ENCODE data around the gene CNOT6.

The CNOT6 gene

GRCh38 chr5:180598797-180599589 lies 104.8 kb downstream of the CNOT6 start:
- in situ Hi-C loops (cut with MboI; ENCODE audit: low sequenced_read_pairs), result no loop called here

- in situ Hi-C loops (cut with MboI; ENCODE audit: low sequenced_read_pairs), result no loop called here
Observed at GRCh38 chr5:180599590-180599914, 105.4 kb downstream of the CNOT6 start.

DNA sequence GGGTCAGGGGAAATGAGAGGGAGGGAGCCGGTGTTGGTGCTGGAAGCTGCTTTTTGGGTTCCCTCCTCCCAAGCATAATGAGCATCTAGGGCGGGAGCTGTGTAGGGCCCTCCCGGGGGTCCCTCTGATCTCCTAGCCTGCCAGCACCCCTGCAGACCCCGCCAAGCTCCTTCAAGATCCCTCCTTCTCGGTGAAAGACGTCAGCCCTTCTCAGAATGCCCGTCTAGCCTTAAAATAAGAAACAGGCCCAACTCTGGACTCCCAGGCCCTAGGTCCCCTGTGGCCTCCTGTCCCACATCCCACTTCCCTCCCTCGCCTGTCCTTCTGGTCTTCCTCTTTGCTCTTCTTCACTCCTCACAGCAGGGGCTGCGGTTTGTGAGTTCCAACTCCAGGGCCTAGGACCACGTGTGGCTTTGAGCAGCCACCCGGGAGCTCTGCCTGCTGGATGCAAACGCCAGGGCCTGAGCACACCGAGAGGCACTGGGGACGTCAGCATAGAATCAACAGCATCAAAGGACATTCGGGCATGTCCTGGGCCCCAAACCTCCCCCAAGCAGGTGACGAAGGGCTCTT lies 105.9 kb downstream of the CNOT6 start:
- in situ Hi-C loops (cut with MboI; ENCODE audit: low sequenced_read_pairs), result no loop called here

DNA sequence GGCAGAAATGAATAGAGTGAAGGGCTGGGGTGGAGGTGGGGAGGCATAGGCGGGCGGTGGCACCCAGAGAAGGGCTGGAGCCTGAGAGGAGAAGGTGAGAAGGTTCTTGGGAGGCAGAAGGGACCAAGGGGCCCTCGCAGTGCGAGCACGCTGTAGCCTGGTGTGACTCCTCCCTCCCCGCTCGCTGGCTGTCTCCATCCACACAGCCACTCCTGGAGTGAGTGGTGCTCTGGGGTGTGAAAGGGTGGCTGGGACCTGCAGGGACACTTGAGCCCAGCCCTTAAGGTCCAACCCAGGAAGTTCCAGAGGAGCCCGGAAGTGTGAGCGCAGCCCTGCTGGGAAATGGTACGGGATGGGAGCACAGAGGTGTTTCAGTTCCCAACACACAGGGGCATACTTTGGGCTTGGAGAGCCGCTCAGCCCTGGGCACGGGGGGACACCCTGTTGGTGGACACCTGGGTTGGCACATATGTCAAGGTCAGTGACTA lies 106.4 kb downstream of the CNOT6 start:
- in situ Hi-C loops (cut with MboI; ENCODE audit: low sequenced_read_pairs), result no loop called here

- in situ Hi-C loops (cut with MboI; ENCODE audit: low sequenced_read_pairs), result no loop called here
Observed at GRCh38 chr5:180601591-180602480, 107.7 kb downstream of the CNOT6 start.

DNA sequence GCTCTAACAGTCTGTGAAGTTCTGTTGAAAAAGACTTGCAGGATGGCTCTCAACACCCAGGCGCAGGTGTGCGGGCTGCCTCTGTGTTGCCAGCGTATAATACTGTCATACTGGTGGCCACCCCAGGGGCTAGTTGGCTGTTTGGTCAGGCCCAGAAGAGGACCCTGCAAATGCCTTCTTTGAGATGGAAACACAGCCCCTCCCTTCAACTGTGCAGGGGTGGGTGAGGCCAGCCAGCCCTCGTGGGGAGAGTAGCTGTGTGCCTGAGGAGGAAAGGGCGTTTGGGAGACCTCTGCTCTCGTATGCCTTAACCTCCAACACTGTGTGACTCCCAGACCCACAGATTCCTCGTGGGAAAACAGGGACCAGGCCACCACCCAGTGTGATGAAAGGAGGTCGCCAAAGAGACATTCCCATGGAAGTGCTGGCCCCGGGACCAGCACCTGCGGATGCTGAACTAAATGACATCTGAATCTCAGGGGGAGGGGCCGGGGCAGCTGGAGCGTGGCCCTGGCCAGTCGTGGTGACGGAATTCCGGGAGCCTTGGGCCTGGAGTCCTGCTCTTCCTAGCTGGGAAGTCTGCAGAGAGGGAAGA lies 108.4 kb downstream of the CNOT6 start:
- in situ Hi-C loops (cut with MboI; ENCODE audit: low sequenced_read_pairs), result no loop called here

- in situ Hi-C loops (cut with MboI; ENCODE audit: low sequenced_read_pairs), result no loop called here
Observed at GRCh38 chr5:180603076-180603594, 109.0 kb downstream of the CNOT6 start.

GRCh38 chr5:180604271-180604670 lies 110.1 kb downstream of the CNOT6 start:
- in situ Hi-C loops (cut with MboI; ENCODE audit: low sequenced_read_pairs), result no loop called here

DNA sequence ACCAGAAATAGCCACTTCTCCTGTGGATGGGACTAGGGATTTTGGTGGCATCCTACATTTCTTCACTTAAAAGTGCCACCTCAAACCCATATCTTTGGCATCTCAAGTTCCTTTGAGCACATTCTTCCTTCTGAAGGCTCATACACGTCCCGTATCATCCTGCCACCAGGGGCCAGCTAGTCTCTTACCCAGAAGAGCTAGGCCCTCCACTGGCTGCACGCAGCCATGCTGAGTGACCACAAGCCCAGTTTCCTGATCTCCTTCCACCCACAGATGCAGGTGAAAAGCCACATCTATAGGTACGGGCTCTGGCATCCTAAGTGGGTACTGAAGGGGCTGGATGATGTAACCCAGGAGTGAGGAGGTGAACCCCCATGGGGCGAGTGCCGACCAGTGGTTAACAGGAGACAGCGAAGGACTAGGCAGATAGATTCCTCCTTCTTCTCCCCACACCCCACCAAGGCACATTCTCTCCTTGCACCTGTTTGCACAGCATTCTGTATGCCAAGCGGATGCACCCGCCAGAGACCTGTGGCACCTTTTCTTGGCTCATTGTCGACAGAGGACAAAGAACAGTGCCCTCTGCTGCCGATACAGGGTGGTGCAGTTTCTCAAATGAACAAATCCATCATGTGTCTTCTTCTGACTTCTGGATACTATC lies 111.5 kb downstream of the CNOT6 start:
- in situ Hi-C loops (cut with MboI; ENCODE audit: low sequenced_read_pairs), result no loop called here

- in situ Hi-C loops (cut with MboI; ENCODE audit: low sequenced_read_pairs), result no loop called here
Observed at GRCh38 chr5:180606215-180606785, 112.1 kb downstream of the CNOT6 start.

GRCh38 chr5:180607861-180608571 lies 113.8 kb downstream of the CNOT6 start:
- in situ Hi-C loops (cut with MboI; ENCODE audit: low sequenced_read_pairs), result no loop called here

- in situ Hi-C loops (cut with MboI; ENCODE audit: low sequenced_read_pairs), result no loop called here
Observed at GRCh38 chr5:180608572-180609310, 114.6 kb downstream of the CNOT6 start.

DNA sequence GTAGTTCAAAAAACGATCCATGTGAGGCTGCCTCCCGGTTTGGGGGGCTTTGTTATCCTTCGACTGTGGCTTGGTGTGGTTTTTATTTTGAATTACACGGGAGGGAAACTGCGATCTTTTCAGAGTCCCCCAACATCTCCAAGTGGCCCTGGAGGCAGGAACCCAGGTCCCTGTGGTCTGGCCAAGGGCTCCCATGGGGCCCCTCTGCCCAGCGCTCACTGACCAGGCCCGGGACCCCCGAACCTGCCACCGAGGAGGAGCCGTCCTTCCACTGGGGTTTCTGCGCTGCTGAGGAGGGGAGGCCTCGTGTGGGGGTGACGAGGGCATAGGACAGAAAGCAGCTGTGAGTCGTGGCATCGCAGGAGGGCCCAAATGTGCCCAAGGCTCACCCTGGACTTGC lies 115.2 kb downstream of the CNOT6 start:
- in situ Hi-C loops (cut with MboI; ENCODE audit: low sequenced_read_pairs), result no loop called here

DNA sequence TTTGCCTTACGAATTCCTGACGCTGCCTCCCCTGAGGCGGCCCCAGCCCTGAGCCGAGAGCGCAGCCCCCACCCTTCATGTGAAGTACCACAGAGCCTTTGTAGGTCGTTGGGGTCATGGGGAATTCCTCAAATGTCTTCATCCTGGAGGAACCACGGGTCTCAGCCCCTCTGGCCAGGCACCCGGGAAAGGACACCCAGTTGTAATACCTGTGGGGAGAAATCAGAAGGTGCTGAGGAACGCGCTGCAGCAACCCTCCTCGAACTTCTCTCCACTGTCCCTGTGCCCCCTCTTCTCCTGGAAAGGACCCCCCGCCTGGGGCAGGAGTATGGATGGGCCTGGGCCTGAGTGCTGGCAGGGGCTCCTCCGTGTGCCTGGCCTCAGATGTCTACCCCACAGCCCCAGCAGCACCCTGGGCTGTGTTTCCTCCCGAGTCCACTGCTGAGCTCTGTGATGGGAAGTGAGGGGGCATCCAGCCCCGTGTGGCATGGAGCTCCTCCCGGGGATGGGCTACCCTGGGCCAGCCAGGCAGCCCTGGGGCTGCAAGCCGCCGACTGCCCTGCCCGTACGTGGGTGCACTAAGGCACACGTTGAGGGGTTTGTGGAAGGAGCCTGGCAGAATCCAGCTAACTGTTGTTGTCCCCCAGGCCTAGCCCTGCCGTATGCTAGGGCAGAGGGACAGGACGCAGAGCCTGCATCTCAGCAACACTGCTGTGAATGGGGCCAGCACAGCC lies 115.8 kb downstream of the CNOT6 start:
- in situ Hi-C loops (cut with MboI; ENCODE audit: low sequenced_read_pairs), result no loop called here

DNA sequence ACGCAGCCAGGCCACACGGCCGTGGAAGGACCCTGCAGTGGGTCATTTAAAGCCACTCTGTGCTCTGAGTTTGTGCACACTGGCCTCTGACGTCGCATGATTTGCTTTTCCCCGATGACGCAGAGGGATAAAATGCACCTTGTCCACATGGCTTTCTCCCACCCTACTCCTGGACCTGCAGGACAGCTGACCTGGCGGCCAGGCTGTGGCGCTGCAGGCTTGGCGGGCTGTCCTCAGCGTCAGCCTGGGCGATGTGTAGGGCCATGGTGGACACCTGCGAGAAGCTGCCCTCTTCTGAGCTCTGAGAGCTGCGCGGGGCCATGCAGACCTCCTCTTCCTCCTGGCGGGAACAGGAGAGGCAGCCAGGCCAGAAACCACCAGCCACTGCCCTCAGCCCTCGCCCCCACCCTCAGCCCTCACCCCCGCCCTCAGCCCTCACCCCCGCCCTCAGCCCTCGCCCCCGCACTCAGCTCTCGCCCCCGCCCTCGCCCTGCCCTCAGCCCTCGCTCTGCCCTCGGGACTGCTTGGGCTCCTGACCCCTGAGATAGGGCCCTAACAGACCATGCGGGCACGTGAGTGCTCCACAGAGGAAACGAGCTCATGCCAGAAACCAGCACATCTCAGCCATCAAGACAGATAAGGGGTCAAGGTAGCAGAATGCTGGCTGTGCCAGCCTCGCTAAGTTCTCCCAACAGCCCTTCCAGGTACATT lies 117.1 kb downstream of the CNOT6 start:
- in situ Hi-C loops (cut with MboI; ENCODE audit: low sequenced_read_pairs), result no loop called here

- in situ Hi-C loops (cut with MboI; ENCODE audit: low sequenced_read_pairs), result no loop called here
Observed at GRCh38 chr5:180612683-180613082, 118.5 kb downstream of the CNOT6 start.

GRCh38 chr5:180613188-180613813 lies 119.1 kb downstream of the CNOT6 start:
- in situ Hi-C loops (cut with MboI; ENCODE audit: low sequenced_read_pairs), result no loop called here
